Fibroblast of lung (primary cell): Measurements from ENCODE around the gene MYL3. TPM values are rescaled to one million over a fixed set of nuclear protein-coding genes. Genes with fewer than 3 reads are reported as not detected.

ENCODE experiments used
- DNase-seq, 2 donors: peaks; one replicate each; pipeline versions ENCODE4 v3.0.0 to v3.0.0-alpha.2; 2010; ENCODE audit warnings: low read depth in 2 of 2
- H2AFZ ChIP-seq: 2 replicates; pipeline ENCODE4 v1.5.1; 2012; ENCODE audit warnings: low read length, control low read depth, inconsistent platforms
- H3K27ac ChIP-seq: 2 replicates; pipeline ENCODE4 v1.5.1; 2011; ENCODE audit warnings: low read length, control low read depth; ENCODE audit not compliant: insufficient read depth
- H3K27me3 ChIP-seq: 2 replicates; pipeline ENCODE4 v1.5.1; 2011; ENCODE audit warnings: mild to moderate bottlenecking, low read length; ENCODE audit not compliant: control insufficient read depth, insufficient read depth
- H3K36me3 ChIP-seq: 2 replicates; pipeline ENCODE4 v1.5.1; 2011; ENCODE audit warnings: low read length; ENCODE audit not compliant: control insufficient read depth, insufficient read depth
- H3K4me1 ChIP-seq: 2 replicates; pipeline ENCODE4 v1.5.1; 2011; ENCODE audit warnings: low read length; ENCODE audit not compliant: control insufficient read depth, insufficient read depth; ENCODE audit errors: extremely low read depth
- H3K4me2 ChIP-seq: 2 replicates; pipeline ENCODE4 v1.5.1; 2011; ENCODE audit warnings: low read length, control low read depth; ENCODE audit not compliant: insufficient read depth; ENCODE audit errors: extremely low read depth
- H3K4me3 ChIP-seq, 4 experiments: fragments of 200-600 bp in 1 of 4; sonication (generic) in 1 of 4; replicated peaks in 1 of 4; 2 replicates each; pipeline ENCODE4 v1.5.1; 2011 to 2016; ENCODE audit warnings: low read length in 4 of 4, low read depth in 3 of 4, mild to moderate bottlenecking in 3 of 4, control low read depth in 2 of 4, inconsistent platforms in 1 of 4, mixed read lengths in 1 of 4; ENCODE audit not compliant: insufficient read depth in 1 of 4; ENCODE audit errors: control extremely low read depth in 1 of 4
- H3K79me2 ChIP-seq: 2 replicates; pipeline ENCODE4 v1.5.1; 2012; ENCODE audit warnings: mild to moderate bottlenecking, low read length, inconsistent platforms; ENCODE audit not compliant: control insufficient read depth, insufficient read depth
- H3K9ac ChIP-seq: 2 replicates; pipeline ENCODE4 v1.5.1; 2011; ENCODE audit warnings: mild to moderate bottlenecking, low read length, control low read depth; ENCODE audit not compliant: insufficient read depth
- H3K9me3 ChIP-seq: 2 replicates; pipeline ENCODE4 v1.5.1; 2012; ENCODE audit warnings: low read depth, low read length; ENCODE audit not compliant: control insufficient read depth, insufficient read depth
- H4K20me1 ChIP-seq: 2 replicates; pipeline ENCODE4 v1.5.1; 2011; ENCODE audit warnings: low read length; ENCODE audit not compliant: control insufficient read depth, insufficient read depth; ENCODE audit errors: extremely low read depth
- CTCF ChIP-seq, 2 donors: IDR thresholded peaks in 1 of 2; conservative IDR thresholded peaks in 1 of 2; 1 replicate in 1 of 2; 2 replicates in 1 of 2; pipeline ENCODE4 v1.5.1; 2011 to 2012; ENCODE audit warnings: low read length in 2 of 2, control low read depth in 1 of 2, inconsistent platforms in 1 of 2, low read depth in 1 of 2, mild to moderate bottlenecking in 1 of 2
- EZH2 ChIP-seq: IDR thresholded peaks from 2 replicates; pipeline ENCODE4 v1.5.1; 2012; ENCODE audit warnings: low read length, control low read depth, mild to moderate bottlenecking; ENCODE audit errors: missing control alignments
- polyA plus RNA-seq, 2 donors: library from polyadenylated mRNA; depleted of rRNA in 1 of 2; stranded (reverse) in 1 of 2; unstranded in 1 of 2; fragments of >200 nt; gene quantifications; 2 replicates each; pipeline ENCODE4 v1.2.1, GENCODE V29; 2011 to 2012; ENCODE audit warnings: missing spikeins in 1 of 2
- total RNA-seq: library from RNA; depleted of rRNA; stranded (reverse); fragments of >200 nt; gene quantifications from 2 replicates; pipeline ENCODE4 v1.2.1, GENCODE V29; 2014

MYL3 gene
- total and polyA plus RNA-seq, 2 donors (not counting 1 experiment from before 2014, with no cell fraction given), result 0.50 to 0.67 TPM

GRCh38 chr3:46860017-46860809, 3.0 kb downstream of the MYL3 start:
- H3K79me2 ChIP-seq, result no peaks in the 10 kb centered on the region
- TF ChIP-seq EZH2, result no peak
- TF ChIP-seq CTCF (conservative IDR thresholded peaks at IDR 0.05 in 1 of 2, IDR thresholded peaks at IDR 0.05 in 1 of 2; ENCODE audit: low read depth in 1 of 2, low read length in 2 of 2), result peak; percentile 20 to 50
- H3K4me2 ChIP-seq, result no peak overlapping the region
- H3K4me1 ChIP-seq, result peaks cover 3% of the 10 kb centered on the region
- no peak for DNase-seq
- no peak overlapping the region for H3K27ac ChIP-seq
- no peaks in the 10 kb centered on the region for H3K9me3 ChIP-seq
- no peak overlapping the region for H3K9ac ChIP-seq
- no peaks in the 10 kb centered on the region for H3K36me3 ChIP-seq
- H3K27me3 ChIP-seq, result peaks cover 12% of the 10 kb centered on the region
- no peak overlapping the region for H3K4me3 ChIP-seq
- H2AFZ ChIP-seq, result no peak overlapping the region
- no peaks in the 10 kb centered on the region for H4K20me1 ChIP-seq

GRCh38 chr3:46859001-46859710, 4.1 kb downstream of the MYL3 start:
- peaks cover 7% of the 10 kb centered on the region for H3K27me3 ChIP-seq
- no peak for TF ChIP-seq CTCF (conservative IDR thresholded peaks at IDR 0.05 in 1 of 2, IDR thresholded peaks at IDR 0.05 in 1 of 2; ENCODE audit: low read depth in 1 of 2, low read length in 2 of 2)
- no peak for TF ChIP-seq EZH2
- H3K4me3 ChIP-seq, result no peak overlapping the region
- no peak overlapping the region for H2AFZ ChIP-seq
- H3K27ac ChIP-seq, result no peak overlapping the region
- no peaks in the 10 kb centered on the region for H3K9me3 ChIP-seq
- H3K4me1 ChIP-seq, result no peaks in the 10 kb centered on the region
- DNase-seq, result no peak
- no peak overlapping the region for H3K4me2 ChIP-seq
- H3K9ac ChIP-seq, result no peak overlapping the region
- H4K20me1 ChIP-seq, result no peaks in the 10 kb centered on the region
- H3K36me3 ChIP-seq, result no peaks in the 10 kb centered on the region
- H3K79me2 ChIP-seq, result no peaks in the 10 kb centered on the region

- no peaks in the 10 kb centered on the region for H4K20me1 ChIP-seq
- no peak overlapping the region for H3K27ac ChIP-seq
- peaks cover 5% of the 10 kb centered on the region for H3K27me3 ChIP-seq
- no peaks in the 10 kb centered on the region for H3K9me3 ChIP-seq
- no peaks in the 10 kb centered on the region for H3K4me1 ChIP-seq
- no peak overlapping the region for H3K9ac ChIP-seq
- no peak overlapping the region for H3K4me3 ChIP-seq
- DNase-seq, result no peak
- no peak for TF ChIP-seq CTCF (conservative IDR thresholded peaks at IDR 0.05 in 1 of 2, IDR thresholded peaks at IDR 0.05 in 1 of 2; ENCODE audit: low read depth in 1 of 2, low read length in 2 of 2)
- TF ChIP-seq EZH2, result no peak
- H2AFZ ChIP-seq, result no peak overlapping the region
- no peak overlapping the region for H3K4me2 ChIP-seq
- no peaks in the 10 kb centered on the region for H3K79me2 ChIP-seq
- no peaks in the 10 kb centered on the region for H3K36me3 ChIP-seq
Observed at GRCh38 chr3:46858456-46858855, 4.8 kb downstream of the MYL3 start.
